Measurements from ENCODE around the gene BIN1.

The BIN1 gene

DNA sequence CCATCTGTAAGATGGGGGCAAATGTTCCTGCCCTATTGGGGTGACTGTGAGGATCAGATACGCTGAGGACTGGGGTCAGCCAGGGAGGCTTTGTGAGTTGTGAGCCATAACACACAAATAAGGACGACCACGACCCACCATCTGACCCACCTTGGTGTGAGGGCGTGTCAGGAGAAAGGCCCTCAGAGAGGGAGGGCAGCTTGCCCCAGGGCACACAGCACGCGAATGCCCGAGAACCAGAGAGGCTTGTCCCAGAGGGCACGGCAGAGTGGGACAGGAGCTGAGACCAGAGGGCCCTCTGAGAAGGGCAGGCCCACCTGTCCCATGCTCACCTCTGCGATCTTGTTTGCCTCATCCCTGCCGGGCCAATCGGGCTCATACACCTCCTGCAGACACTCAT lies 36.7 kb downstream of the BIN1 start:
- TF ChIP-seq EZH2phosphoT487 (IDR thresholded peaks at IDR 0.05; ENCODE audit: low read depth) (no peak), CTCF (IDR thresholded peaks at IDR 0.05; ENCODE audit: low read depth, low read length) (no peak)
- no peak overlapping the region for H3K9ac ChIP-seq (ENCODE audit: low read length)
- H3K27ac ChIP-seq (ENCODE audit: low read length), result no peak overlapping the region
- no peaks in the 10 kb centered on the region for H3K9me3 ChIP-seq (ENCODE audit: insufficient read depth, low read length)
- H2AFZ ChIP-seq (ENCODE audit: low read depth, low read length), result no peak overlapping the region
- H3K4me3 ChIP-seq (ENCODE audit: low read length), result no peak overlapping the region
- H3K4me1 ChIP-seq (ENCODE audit: low read length), result peaks cover 3% of the 10 kb centered on the region; the same call in 1 of the 2 replicates
- H3K79me2 ChIP-seq (ENCODE audit: low read length), result no peaks in the 10 kb centered on the region
- no peaks in the 10 kb centered on the region for H4K20me1 ChIP-seq (ENCODE audit: insufficient read depth, low read length)
- no peak overlapping the region for H3K4me2 ChIP-seq (ENCODE audit: low read length)
- H3K27me3 ChIP-seq (ENCODE audit: low read depth, low read length), result no peaks in the 10 kb centered on the region
- no peaks in the 10 kb centered on the region for H3K36me3 ChIP-seq (replicated peaks; ENCODE audit: low read depth, low read length)

- no peak overlapping the region for H3K4me3 ChIP-seq (ENCODE audit: low read length)
- no peaks in the 10 kb centered on the region for H3K79me2 ChIP-seq (ENCODE audit: low read length)
- no peak overlapping the region for H2AFZ ChIP-seq (ENCODE audit: low read depth, low read length)
- no peaks in the 10 kb centered on the region for H3K9me3 ChIP-seq (ENCODE audit: insufficient read depth, low read length)
- no peaks in the 10 kb centered on the region for H3K27me3 ChIP-seq (ENCODE audit: low read depth, low read length)
- no peaks in the 10 kb centered on the region for H4K20me1 ChIP-seq (ENCODE audit: insufficient read depth, low read length)
- H3K27ac ChIP-seq (ENCODE audit: low read length), result no peak overlapping the region
- TF ChIP-seq CTCF (IDR thresholded peaks at IDR 0.05; ENCODE audit: low read depth, low read length) (no peak), EZH2phosphoT487 (IDR thresholded peaks at IDR 0.05; ENCODE audit: low read depth) (no peak)
- H3K4me1 ChIP-seq (ENCODE audit: low read length), result peaks cover 8% of the 10 kb centered on the region; the same call in 1 of the 2 replicates
- no peaks in the 10 kb centered on the region for H3K36me3 ChIP-seq (replicated peaks; ENCODE audit: low read depth, low read length)
- no peak overlapping the region for H3K4me2 ChIP-seq (ENCODE audit: low read length)
- no peak overlapping the region for H3K9ac ChIP-seq (ENCODE audit: low read length)
Observed at GRCh38 chr2:127069536-127069935, 37.4 kb downstream of the BIN1 start.

DNA sequence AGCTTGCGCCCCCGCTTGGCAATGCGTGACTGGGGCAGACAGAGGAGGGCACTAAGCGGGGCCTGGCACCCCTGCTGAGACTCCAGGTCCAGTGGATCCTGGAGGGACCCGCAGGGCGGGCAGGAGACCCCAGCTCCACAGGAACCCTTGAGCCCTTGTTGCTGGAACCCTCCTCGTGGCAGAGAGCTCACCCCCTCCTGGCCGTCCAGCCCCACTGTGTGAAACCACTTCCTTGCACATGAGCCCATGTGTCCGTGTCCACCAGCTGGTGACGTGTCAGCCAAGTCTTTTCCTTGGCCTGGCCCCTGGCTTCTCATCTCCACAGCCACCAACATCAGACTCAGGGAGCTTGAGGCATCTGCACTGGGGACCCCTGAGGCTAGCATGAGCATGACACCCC lies 38.0 kb downstream of the BIN1 start:
- no peaks in the 10 kb centered on the region for H3K36me3 ChIP-seq (replicated peaks; ENCODE audit: low read depth, low read length)
- H3K9ac ChIP-seq (ENCODE audit: low read length), result no peak overlapping the region
- H3K9me3 ChIP-seq (ENCODE audit: insufficient read depth, low read length), result no peaks in the 10 kb centered on the region
- no peak overlapping the region for H3K4me2 ChIP-seq (ENCODE audit: low read length)
- H3K27me3 ChIP-seq (ENCODE audit: low read depth, low read length), result no peaks in the 10 kb centered on the region
- no peaks in the 10 kb centered on the region for H3K79me2 ChIP-seq (ENCODE audit: low read length)
- peaks cover 10% of the 10 kb centered on the region; the same call in 1 of the 2 replicates for H3K4me1 ChIP-seq (ENCODE audit: low read length)
- no peak for TF ChIP-seq EZH2phosphoT487 (IDR thresholded peaks at IDR 0.05; ENCODE audit: low read depth)
- no peak for TF ChIP-seq CTCF (IDR thresholded peaks at IDR 0.05; ENCODE audit: low read depth, low read length)
- H2AFZ ChIP-seq (ENCODE audit: low read depth, low read length), result no peak overlapping the region
- no peak overlapping the region for H3K4me3 ChIP-seq (ENCODE audit: low read length)
- H3K27ac ChIP-seq (ENCODE audit: low read length), result no peak overlapping the region
- no peaks in the 10 kb centered on the region for H4K20me1 ChIP-seq (ENCODE audit: insufficient read depth, low read length)

DNA sequence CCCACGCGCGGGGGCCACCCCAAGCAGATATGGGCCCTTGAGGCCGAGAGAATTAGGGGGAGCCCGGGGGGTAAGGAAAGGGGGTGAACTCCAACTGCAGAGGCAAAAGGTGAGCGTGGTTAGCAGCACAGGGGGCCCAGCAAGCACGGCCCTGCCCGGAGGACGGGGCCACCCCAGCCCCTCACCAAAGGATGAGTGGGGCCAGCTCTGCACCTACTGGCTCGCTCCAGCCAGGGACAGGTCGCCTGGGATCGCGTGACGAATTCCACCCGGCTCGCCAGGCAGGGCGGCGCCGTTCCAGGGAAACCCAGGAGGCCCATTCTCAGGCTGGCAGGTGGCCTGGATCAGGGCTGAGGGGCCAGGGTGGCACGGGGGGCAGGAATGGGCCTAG lies 38.6 kb downstream of the BIN1 start:
- no peak overlapping the region for H3K4me2 ChIP-seq (ENCODE audit: low read length)
- H3K4me1 ChIP-seq (ENCODE audit: low read length), result peaks cover 10% of the 10 kb centered on the region; the same call in 1 of the 2 replicates
- no peaks in the 10 kb centered on the region for H3K9me3 ChIP-seq (ENCODE audit: insufficient read depth, low read length)
- no peak overlapping the region for H3K4me3 ChIP-seq (ENCODE audit: low read length)
- no peaks in the 10 kb centered on the region for H3K27me3 ChIP-seq (ENCODE audit: low read depth, low read length)
- no peak overlapping the region for H3K27ac ChIP-seq (ENCODE audit: low read length)
- H3K36me3 ChIP-seq (replicated peaks; ENCODE audit: low read depth, low read length), result no peaks in the 10 kb centered on the region
- H3K79me2 ChIP-seq (ENCODE audit: low read length), result no peaks in the 10 kb centered on the region
- no peak overlapping the region for H2AFZ ChIP-seq (ENCODE audit: low read depth, low read length)
- TF ChIP-seq EZH2phosphoT487 (IDR thresholded peaks at IDR 0.05; ENCODE audit: low read depth), result no peak
- H3K9ac ChIP-seq (ENCODE audit: low read length), result no peak overlapping the region
- no peaks in the 10 kb centered on the region for H4K20me1 ChIP-seq (ENCODE audit: insufficient read depth, low read length)
